ENCODE results near the gene TMIE. TPM values are rescaled to one million over a fixed set of nuclear protein-coding genes. Genes with fewer than 3 reads are reported as not detected.
"Not testable (repeated sequence)": the region's sequence is repeated elsewhere in the genome, so short reads cannot be mapped to it uniquely, and the experiment has no call there.

Gene TMIE
- total RNA-seq, 4 donors from 2014 or later: 0.21 TPM; not detected in 3

GRCh38 chr3:46702246-46703012, 1.2 kb downstream of the TMIE start:
- Histone ChIP-seq H3K27me3 (peaks cover 0 to 10% of the 10 kb centered on the region in 2 donors), H3K36me3 (no peaks in the 10 kb centered on the region), H3K4me3 (no peak overlapping the region), H3K9me3 (no peaks in the 10 kb centered on the region), H3K27ac (no peak overlapping the region), H3K4me1 (peaks cover 0 to 30% (median 19%) of the 10 kb centered on the region in 4 donors)
- no peak for DNase-seq (ENCODE audit: low spot score in 2 of 2)
- 68 to 85% methylated on average over 4 of the region's 4 CpGs for WGBS, 2 donors
- TF ChIP-seq CTCF (IDR thresholded peaks at IDR 0.05) (no peak), POLR2A (IDR thresholded peaks at IDR 0.05) (no peak), EP300 (IDR thresholded peaks at IDR 0.05) (no peak)

DNA sequence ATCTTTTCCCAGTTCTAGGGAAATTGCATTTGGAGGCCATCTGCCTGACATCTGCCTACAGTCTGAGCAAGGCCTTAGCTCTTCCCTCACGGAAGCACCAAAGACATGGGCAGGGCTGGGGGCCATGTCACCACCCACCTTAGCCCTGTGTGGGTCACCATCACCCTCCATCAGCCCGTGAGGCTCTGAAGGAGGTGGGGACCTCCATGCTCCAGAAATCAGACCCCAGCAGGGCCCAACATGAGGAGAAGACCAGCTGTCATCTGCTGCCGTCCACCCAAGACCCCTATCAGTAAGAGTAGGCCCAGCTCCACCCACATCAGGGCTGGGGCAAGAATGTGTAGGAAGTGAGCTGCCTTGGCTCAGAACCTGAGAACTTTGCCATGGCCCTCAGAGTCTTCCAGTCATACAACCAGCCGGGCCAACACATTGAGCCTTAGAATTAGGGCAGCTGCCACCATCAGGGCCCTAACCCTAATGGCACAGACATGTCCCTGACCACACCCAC, 1.9 kb downstream of the TMIE start:
- Histone ChIP-seq H3K9me3 (no peaks in the 10 kb centered on the region), H3K36me3 (no peaks in the 10 kb centered on the region), H3K27ac (no peak overlapping the region), H3K27me3 (peaks cover 0 to 10% of the 10 kb centered on the region in 2 donors), H3K4me3 (no peak overlapping the region), H3K4me1 (peaks cover 0 to 30% (median 19%) of the 10 kb centered on the region in 4 donors)
- TF ChIP-seq CTCF (IDR thresholded peaks at IDR 0.05) (no peak), POLR2A (IDR thresholded peaks at IDR 0.05) (no peak), EP300 (IDR thresholded peaks at IDR 0.05) (no peak)
- no peak for DNase-seq (ENCODE audit: low spot score in 2 of 2)
- WGBS, 2 donors: 87 to 98% methylated on average over 4 of the region's 4 CpGs

- H3K36me3 ChIP-seq; H3K27ac ChIP-seq; H3K9me3 ChIP-seq; DNase-seq (ENCODE audit: low spot score in 2 of 2); H3K4me3 ChIP-seq: not testable (repeated sequence)
- 0 to 61% methylated on average over 1 to 6 of the region's 7 CpGs for WGBS, 2 donors
- Histone ChIP-seq H3K27me3 (peaks cover 0 to 10% of the 10 kb centered on the region in 2 donors), H3K4me1 (peaks cover 0 to 28% (median 19%) of the 10 kb centered on the region in 4 donors)
Measured at GRCh38 chr3:46704346-46704745, 3.2 kb downstream of the TMIE start.

DNA sequence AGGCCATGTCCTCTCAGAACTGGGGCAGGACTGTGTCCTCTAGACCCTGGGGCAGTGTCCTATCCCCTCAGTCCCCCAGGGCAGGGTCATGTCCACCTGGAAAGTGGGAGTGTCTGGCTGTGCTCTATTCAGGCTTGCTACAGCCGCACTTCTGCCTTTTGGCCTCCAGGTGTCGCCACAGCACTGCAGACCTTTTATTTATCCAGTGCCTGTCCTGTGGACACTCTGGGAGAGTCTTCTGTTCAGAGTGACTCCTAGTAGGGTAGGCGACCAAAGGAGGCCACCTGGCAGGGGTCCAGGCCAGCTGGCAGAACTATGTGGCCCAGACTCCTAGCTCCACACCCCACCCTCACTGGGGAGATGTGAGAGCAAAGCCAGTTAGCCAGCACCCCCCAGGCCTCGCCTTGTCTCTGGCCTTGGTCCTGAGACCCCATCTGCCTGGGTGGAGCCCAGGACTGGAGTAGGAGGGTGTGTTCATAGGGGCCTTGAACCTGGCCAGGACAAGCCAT, 3.9 kb downstream of the TMIE start:
- peak; percentile 61 to 81 for DNase-seq (ENCODE audit: low spot score in 2 of 2)
- TF ChIP-seq POLR2A (IDR thresholded peaks at IDR 0.05): no peak
- TF ChIP-seq EP300 (IDR thresholded peaks at IDR 0.05): no peak
- peak; percentile 95 to 97 (median 96) for TF ChIP-seq CTCF (IDR thresholded peaks at IDR 0.05)
- no peaks in the 10 kb centered on the region for H3K36me3 ChIP-seq
- no peak overlapping the region for H3K4me3 ChIP-seq
- H3K27ac ChIP-seq: no peak overlapping the region
- WGBS, 2 donors: 7 to 33% methylated on average over 3 of the region's 4 CpGs
- H3K4me1 ChIP-seq: peaks cover 0 to 21% (median 15%) of the 10 kb centered on the region in 4 donors
- no peaks in the 10 kb centered on the region for H3K9me3 ChIP-seq
- peaks cover 0 to 10% of the 10 kb centered on the region in 2 donors for H3K27me3 ChIP-seq

DNA sequence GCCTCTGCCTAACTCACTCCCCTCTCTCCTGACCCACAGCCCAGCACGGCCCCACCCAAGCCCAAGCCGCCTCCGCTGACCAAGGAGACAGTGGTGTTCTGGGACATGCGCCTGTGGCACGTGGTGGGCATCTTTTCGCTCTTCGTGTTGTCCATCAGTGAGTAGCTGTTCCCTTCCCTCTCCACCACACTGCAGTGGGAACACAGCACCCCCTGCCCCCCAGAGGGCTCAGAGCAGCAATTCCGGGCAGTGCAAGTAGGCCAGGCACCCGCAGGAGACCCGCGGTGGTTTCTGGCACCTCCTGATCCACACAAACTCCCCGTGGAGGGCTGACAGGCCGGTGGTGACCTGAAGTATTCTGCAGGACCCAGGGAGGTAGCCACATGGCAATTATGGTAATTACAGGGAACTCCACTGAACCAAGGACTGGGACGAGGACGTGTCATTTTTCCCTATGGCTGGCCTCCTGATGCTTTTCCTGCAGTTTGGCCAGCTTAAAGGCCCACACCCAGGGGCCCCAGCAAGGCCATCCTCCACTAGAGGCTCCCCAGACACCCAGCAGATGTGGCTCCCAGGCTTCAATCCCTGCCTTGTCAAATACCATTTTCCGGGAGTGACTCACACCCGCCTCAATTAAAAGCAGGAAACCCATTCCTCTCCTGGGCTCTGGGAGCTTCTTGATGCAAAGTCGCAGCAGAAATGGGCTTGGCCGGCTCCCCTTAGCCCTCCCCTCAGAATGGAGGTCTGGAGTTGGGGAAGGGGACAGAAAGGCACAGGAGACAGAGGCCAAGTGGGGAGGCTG, 4.8 kb downstream of the TMIE start:
- WGBS, 2 donors: 66 to 73% methylated on average over 14 to 19 of the region's 19 CpGs

More for the DNA sequence above, 4.8 kb downstream of the TMIE start:
- Histone ChIP-seq H3K9me3 (no peaks in the 10 kb centered on the region), H3K4me1 (peaks cover 0 to 12% (median 6%) of the 10 kb centered on the region in 4 donors), H3K4me3 (no peak overlapping the region), H3K36me3 (no peaks in the 10 kb centered on the region), H3K27me3 (peaks cover 0 to 9% of the 10 kb centered on the region in 2 donors), H3K27ac (no peak overlapping the region)
- no peak for DNase-seq (ENCODE audit: low spot score in 2 of 2)
- TF ChIP-seq EP300 (IDR thresholded peaks at IDR 0.05) (no peak), POLR2A (IDR thresholded peaks at IDR 0.05) (no peak), CTCF (IDR thresholded peaks at IDR 0.05) (no peak)

Data from tibial nerve (tissue), 4 donors.